Breast epithelium (tissue), 4 donors: ENCODE results near the gene SEPSECS. TPM values are rescaled to one million over a fixed set of nuclear protein-coding genes. Genes with fewer than 3 reads are reported as not detected.

Experiments used
- DNase-seq, 2 donors: peaks; one replicate each; pipeline ENCODE4 v3.0.0-alpha.2; 2019; ENCODE audit warnings: low spot score in 2 of 2
- H3K27ac ChIP-seq, 2 donors: fragments of 200-600 bp; sonication (generic) in 1 of 2; one replicate each; pipeline ENCODE4 v1.5.1; 2016 to 2019; ENCODE audit warnings: mild to moderate bottlenecking in 1 of 2
- H3K27me3 ChIP-seq, 2 donors: fragments of 200-600 bp; sonication (generic) in 1 of 2; one replicate each; pipeline versions ENCODE4 v1.5.1 to v1.6.0; 2017 to 2019; ENCODE audit warnings: control low read depth in 1 of 2, mild to moderate bottlenecking in 1 of 2
- H3K36me3 ChIP-seq: fragments of 200-600 bp; one replicate; pipeline ENCODE4 v1.5.1; 2019
- H3K4me1 ChIP-seq, 2 donors: fragments of 200-600 bp; sonication (generic); one replicate each; pipeline ENCODE4 v1.5.1; 2016 to 2019; ENCODE audit warnings: control low read depth in 1 of 2
- H3K4me3 ChIP-seq, 3 donors: fragments of 200-600 bp; sonication (generic); 1 replicate in 2 of 3; 2 replicates in 1 of 3; pipeline ENCODE4 v1.5.1; 2016 to 2019; ENCODE audit warnings: mild to moderate bottlenecking in 3 of 3, moderate library complexity in 2 of 3
- H3K9me3 ChIP-seq, 2 donors: fragments of 200-600 bp; sonication (generic) in 1 of 2; one replicate each; pipeline ENCODE4 v1.5.1; 2016 to 2019; ENCODE audit warnings: control low read depth in 1 of 2
- CTCF ChIP-seq, 3 donors: fragments of 450-650 bp; IDR thresholded peaks; one replicate each; pipeline ENCODE4 v1.5.1; 2016 to 2017; ENCODE audit warnings: antibody characterized with exemption in 3 of 3, mild to moderate bottlenecking in 3 of 3, moderate library complexity in 3 of 3
- POLR2A ChIP-seq: fragments of 450-650 bp; IDR thresholded peaks from one replicate; pipeline ENCODE4 v1.6.1; 2016; ENCODE audit warnings: antibody characterized with exemption, mild to moderate bottlenecking, moderate library complexity
- POLR2AphosphoS5 ChIP-seq, 3 donors: sonication (generic); formaldehyde crosslinking; IDR thresholded peaks; one replicate each; pipeline ENCODE4 v1.6.1; 2017; ENCODE audit warnings: antibody characterized with exemption in 3 of 3
- intact Hi-C: fragments of 100-400 bp; cut with DNase I; formaldehyde crosslinking; loops from one replicate; pipeline ENCODE4 v1.15.1; 2023; ENCODE audit warnings: low total_unique reads
- total RNA-seq, 3 donors: library from RNA; depleted of rRNA; stranded (reverse); fragments of >200 nt; gene quantifications; one replicate each; pipeline ENCODE4 v1.1.0, GENCODE V29; 2016

The SEPSECS gene
- total RNA-seq, 3 donors from 2014 or later, result 8.8 to 18.7 (median 10.8) TPM

DNA sequence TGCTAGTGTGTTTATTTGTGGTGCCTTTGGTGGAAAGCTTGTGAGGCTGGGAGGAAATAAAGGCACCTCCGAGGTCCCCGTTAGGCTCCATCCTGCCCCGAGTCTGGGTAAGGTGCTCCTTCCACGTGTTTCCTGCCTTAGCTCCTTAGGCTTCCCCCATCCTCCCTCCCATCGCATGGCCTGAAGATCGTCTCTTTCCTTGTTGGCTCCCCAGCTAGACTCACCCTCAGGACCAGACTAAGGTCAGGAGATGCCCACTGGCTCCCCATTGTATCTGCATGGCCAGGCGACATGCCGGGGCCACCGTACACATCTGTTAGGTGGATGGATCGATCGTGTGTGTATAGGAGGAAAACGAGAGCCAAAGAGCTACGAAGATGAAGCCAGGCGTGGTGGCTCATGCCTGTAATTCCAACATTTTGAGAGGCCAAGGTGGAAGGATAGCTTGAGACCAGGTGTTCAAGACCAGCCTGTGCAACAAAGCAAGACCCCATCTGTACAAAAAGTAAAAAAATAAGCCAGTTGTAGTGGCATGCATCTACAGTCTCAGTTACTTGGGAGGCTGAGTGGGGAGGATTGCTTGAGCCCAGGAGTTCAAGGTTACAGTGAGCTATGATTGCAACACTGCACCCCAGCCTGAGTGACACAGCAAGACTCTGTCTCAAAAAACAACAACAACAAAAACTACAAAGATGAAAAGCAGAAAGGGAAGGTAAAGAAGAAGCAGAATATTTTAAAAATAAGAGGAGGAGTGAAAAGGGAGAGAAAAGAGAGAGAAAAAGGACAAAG, 53.7 kb downstream of the SEPSECS start:
- Histone ChIP-seq H3K27me3 (no peaks in the 10 kb centered on the region), H3K4me3 (no peak overlapping the region), H3K36me3 (no peaks in the 10 kb centered on the region), H3K9me3 (peaks cover 0 to 5% of the 10 kb centered on the region in 2 donors), H3K4me1 (no peaks in the 10 kb centered on the region), H3K27ac (no peak overlapping the region)
- no peak for DNase-seq
- intact Hi-C loops, result no loop called here
- no peak for TF ChIP-seq CTCF (IDR thresholded peaks at IDR 0.05)
- no peak for TF ChIP-seq POLR2AphosphoS5 (IDR thresholded peaks at IDR 0.05)
- no peak for TF ChIP-seq POLR2A

DNA sequence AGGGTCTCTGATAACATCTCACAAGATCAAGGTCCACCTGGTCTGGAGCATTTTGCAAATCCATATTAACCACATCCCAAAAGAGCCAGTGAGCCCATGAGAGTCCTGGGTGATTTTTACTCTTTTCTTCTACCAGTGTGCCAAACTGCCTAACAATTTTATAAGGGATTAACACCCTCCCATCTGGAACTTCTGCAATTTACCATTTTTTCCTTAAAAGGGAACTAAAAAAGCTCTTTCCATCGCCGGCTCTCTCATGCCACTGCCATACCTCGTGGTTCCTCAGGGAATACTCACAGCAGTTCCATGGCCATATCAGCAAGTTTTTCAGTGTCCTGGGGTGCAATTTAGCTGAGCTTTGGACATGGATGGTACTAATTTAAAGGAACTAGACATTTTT, 55.7 kb downstream of the SEPSECS start:
- no peaks in the 10 kb centered on the region for H3K36me3 ChIP-seq
- peaks cover 0 to 7% of the 10 kb centered on the region in 2 donors for H3K9me3 ChIP-seq
- intact Hi-C loops, result no loop called here
- no peak overlapping the region for H3K27ac ChIP-seq
- no peaks in the 10 kb centered on the region for H3K4me1 ChIP-seq
- no peaks in the 10 kb centered on the region for H3K27me3 ChIP-seq
- TF ChIP-seq POLR2AphosphoS5 (IDR thresholded peaks at IDR 0.05) (no peak), CTCF (IDR thresholded peaks at IDR 0.05) (no peak), POLR2A (no peak)
- H3K4me3 ChIP-seq, result no peak overlapping the region
- DNase-seq, result no peak

GRCh38 chr4:25103418-25103817, 56.8 kb downstream of the SEPSECS start:
- no peak overlapping the region for H3K27ac ChIP-seq
- DNase-seq, result no peak
- no peaks in the 10 kb centered on the region for H3K4me1 ChIP-seq
- no peaks in the 10 kb centered on the region for H3K27me3 ChIP-seq
- TF ChIP-seq POLR2AphosphoS5 (IDR thresholded peaks at IDR 0.05) (no peak), POLR2A (no peak)
- intact Hi-C loops, result no loop called here
- H3K4me3 ChIP-seq, result no peak overlapping the region
- H3K9me3 ChIP-seq, result peaks cover 0 to 7% of the 10 kb centered on the region in 2 donors
- no peaks in the 10 kb centered on the region for H3K36me3 ChIP-seq

DNA sequence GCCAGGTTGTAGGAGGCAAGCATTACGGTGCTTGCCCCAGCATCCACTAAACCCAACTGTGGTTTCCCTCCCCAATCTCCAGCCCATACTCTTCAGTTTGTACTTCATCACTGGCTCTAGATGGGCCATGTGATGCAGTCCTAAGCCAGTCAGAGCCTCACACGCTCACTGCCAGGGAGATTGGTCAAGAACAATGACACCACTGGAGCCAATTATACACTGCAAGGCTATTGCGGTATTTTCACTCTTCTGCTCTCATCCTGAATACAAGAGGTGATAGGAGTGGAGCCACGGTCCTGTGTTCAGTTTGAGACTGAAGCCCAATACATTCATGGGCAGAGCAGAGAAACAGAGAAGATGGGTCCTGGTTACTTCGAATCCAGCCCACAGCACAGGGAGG, 58.4 kb downstream of the SEPSECS start:
- TF ChIP-seq CTCF (IDR thresholded peaks at IDR 0.05) (no peak), POLR2A (no peak), POLR2AphosphoS5 (IDR thresholded peaks at IDR 0.05) (no peak)
- H3K36me3 ChIP-seq, result no peaks in the 10 kb centered on the region
- H3K9me3 ChIP-seq, result peaks cover 0 to 7% of the 10 kb centered on the region in 2 donors
- H3K27ac ChIP-seq, result no peak overlapping the region
- DNase-seq, result no peak
- intact Hi-C loops, result no loop called here
- H3K4me1 ChIP-seq, result no peaks in the 10 kb centered on the region
- no peak overlapping the region for H3K4me3 ChIP-seq
- H3K27me3 ChIP-seq, result no peaks in the 10 kb centered on the region

GRCh38 chr4:25100710-25101109, 59.5 kb downstream of the SEPSECS start:
- intact Hi-C loops, result no loop called here
- Histone ChIP-seq H3K9me3 (peaks cover 0 to 7% of the 10 kb centered on the region in 2 donors), H3K27ac (no peak overlapping the region), H3K4me1 (no peaks in the 10 kb centered on the region), H3K27me3 (no peaks in the 10 kb centered on the region), H3K4me3 (no peak overlapping the region), H3K36me3 (no peaks in the 10 kb centered on the region)
- no peak for DNase-seq
- TF ChIP-seq POLR2A (no peak), POLR2AphosphoS5 (IDR thresholded peaks at IDR 0.05) (no peak), CTCF (IDR thresholded peaks at IDR 0.05) (no peak)
